ENCODE results near the gene NEDD8.
A peak's percentile ranks its signal among the peaks of the same experiment; 100 is the strongest.

The NEDD8 gene

DNA sequence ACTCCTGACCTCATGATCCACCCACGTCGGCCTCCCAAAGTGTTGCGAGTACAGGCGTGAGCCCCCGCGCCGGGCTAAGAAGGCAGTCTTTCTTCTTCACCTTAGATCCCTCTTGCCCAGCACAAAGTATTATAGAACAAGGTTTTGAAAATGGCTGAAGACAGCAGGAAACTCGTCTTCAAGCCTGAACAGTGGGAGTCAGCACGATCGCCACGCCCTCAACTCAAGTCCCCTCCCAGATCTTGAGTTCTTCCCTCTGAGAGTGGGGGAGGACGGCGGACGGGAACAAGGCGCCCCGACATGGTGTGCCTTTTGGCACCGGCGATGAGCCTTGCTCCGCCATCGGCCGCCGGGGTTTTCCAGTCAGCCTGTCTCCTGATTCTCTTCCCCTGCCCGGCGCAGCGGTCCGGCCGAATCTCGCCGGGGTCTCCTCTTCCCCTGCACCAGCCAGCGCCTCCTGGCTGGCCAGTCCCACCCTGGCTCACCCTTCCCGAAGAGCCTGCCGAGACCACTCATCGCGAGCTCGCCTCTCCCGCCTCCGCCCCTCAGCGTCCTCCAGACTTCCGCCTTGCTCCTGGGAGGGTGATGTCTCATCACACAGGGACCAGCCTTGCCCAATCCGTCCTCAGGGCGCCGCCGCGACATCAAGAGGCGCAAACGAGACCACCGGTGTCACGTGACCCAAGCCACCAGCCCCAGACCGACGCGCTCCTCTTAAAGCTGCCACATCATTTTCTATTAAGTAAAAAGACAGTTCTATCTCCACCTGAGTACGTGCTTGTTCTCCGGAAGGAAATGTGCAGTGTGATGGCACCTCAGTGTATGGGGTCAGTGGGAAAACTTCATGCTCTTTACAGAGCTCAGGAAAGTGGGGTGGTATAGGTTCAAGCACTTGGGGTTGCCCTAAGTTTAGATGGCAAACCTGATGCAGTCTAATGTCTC lies 19.0 kb downstream of the NEDD8 start, which contains the start of gene CHMP4A:
Gene CHMP4A (minus strand): TSS at position 565 of the 942 bp plus-strand sequence. CDS start 49 bp downstream, at position 516.
- peak; percentile 96 for DNase-seq (ENCODE audit: extremely low spot score)
- POLR2A ChIA-PET: interaction anchor here (0.7 to 3.0 kb wide), 28 partner anchors 10 to 229 kb away, joined by 3 to 33 read pairs (median 4); partner anchors contain the start of genes CBLN3, DCAF11, EMC9 and GMPR2
- TF ChIP-seq HDGF (IDR thresholded peaks at IDR 0.05; ENCODE audit: borderline replicate concordance) (no peak), SP1 (IDR thresholded peaks at IDR 0.05) (no peak), FOXM1 (IDR thresholded peaks at IDR 0.05; ENCODE audit: borderline replicate concordance) (no peak), TARDBP (IDR thresholded peaks at IDR 0.05) (no peak), ZNF384 (IDR thresholded peaks at IDR 0.05) (no peak), SUZ12 (IDR thresholded peaks at IDR 0.05) (no peak), FOXA1 (IDR thresholded peaks at IDR 0.05) (no peak), L3MBTL2 (conservative IDR thresholded peaks at IDR 0.05) (peak; percentile 49), ARNT (IDR thresholded peaks at IDR 0.05) (no peak), CTBP1 (IDR thresholded peaks at IDR 0.05; ENCODE audit: borderline replicate concordance) (no peak), BHLHE40 (IDR thresholded peaks at IDR 0.05; ENCODE audit: borderline replicate concordance) (no peak), FOXK2 (IDR thresholded peaks at IDR 0.05) (no peak), NFRKB (IDR thresholded peaks at IDR 0.05) (peak; percentile 35; the same call in 1 of the 2 replicates), LEF1 (IDR thresholded peaks at IDR 0.05; ENCODE audit: borderline replicate concordance) (no peak), ELF4 (IDR thresholded peaks at IDR 0.05) (peak; percentile 88)
- TF ChIP-seq, protein P1, sequence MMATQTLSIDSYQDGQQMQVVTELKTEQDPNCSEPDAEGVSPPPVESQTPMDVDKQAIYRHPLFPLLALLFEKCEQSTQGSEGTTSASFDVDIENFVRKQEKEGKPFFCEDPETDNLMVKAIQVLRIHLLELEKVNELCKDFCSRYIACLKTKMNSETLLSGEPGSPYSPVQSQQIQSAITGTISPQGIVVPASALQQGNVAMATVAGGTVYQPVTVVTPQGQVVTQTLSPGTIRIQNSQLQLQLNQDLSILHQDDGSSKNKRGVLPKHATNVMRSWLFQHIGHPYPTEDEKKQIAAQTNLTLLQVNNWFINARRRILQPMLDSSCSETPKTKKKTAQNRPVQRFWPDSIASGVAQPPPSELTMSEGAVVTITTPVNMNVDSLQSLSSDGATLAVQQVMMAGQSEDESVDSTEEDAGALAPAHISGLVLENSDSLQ (IDR thresholded peaks at IDR 0.05): peak; percentile 68; the same call in 1 of the 2 replicates
- CTCF ChIA-PET: interaction anchor here (0.8 to 1.0 kb wide), 4 partner anchors 24 to 121 kb away, joined by 3 to 5 read pairs (median 4); partner anchors contain the start of gene IPO4

- no peak for DNase-seq (ENCODE audit: extremely low spot score)
- CTCF ChIA-PET: no interaction called here
- POLR2A ChIA-PET: interaction anchor here (1.4 to 2.3 kb wide), 2 partner anchors 16 to 157 kb away, joined by 3 to 11 read pairs; partner anchors contain the start of gene TM9SF1
- TF ChIP-seq FOXK2 (IDR thresholded peaks at IDR 0.05): no peak
- no peak for TF ChIP-seq ZNF384 (IDR thresholded peaks at IDR 0.05)
- TF ChIP-seq L3MBTL2 (conservative IDR thresholded peaks at IDR 0.05): no peak
- TF ChIP-seq NFRKB (IDR thresholded peaks at IDR 0.05): no peak
- TF ChIP-seq FOXA1 (IDR thresholded peaks at IDR 0.05): no peak
- TF ChIP-seq SP1 (IDR thresholded peaks at IDR 0.05): no peak
- no peak for TF ChIP-seq HDGF (IDR thresholded peaks at IDR 0.05; ENCODE audit: borderline replicate concordance)
Measured at GRCh38 chr14:24211311-24211710, 20.9 kb downstream of the NEDD8 start.

DNA sequence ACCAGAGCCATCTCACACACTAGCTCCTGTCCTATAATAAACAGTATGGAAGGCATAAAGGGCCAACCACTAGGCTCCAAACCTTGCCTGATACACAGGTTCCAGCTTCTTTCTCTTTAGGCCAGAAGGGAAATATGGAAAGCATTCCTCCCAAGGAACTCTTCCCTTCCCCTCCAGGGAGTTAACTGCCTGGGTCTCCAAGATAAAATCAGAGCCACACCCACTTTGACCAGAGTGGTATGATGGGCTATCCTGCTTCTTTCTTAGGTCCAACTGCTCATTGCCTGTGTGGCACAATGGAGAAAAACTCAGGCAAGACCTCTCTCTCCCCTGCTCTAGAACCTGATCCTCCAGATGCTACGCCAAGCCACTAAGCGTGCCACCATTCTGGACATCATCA lies 24.5 kb downstream of the NEDD8 start:
- POLR2A ChIA-PET: interaction anchor here (0.6 to 1.9 kb wide), 4 partner anchors 8 to 13 kb away, joined by 3 to 8 read pairs (median 8); partner anchors contain the start of genes MDP1 and TM9SF1
- CTCF ChIA-PET: interaction anchor here (0.6 kb wide), 1 partner anchor 81 kb away, joined by 3 read pairs; no protein-coding TSS in a partner anchor
- no peak for TF ChIP-seq FOXM1 (IDR thresholded peaks at IDR 0.05; ENCODE audit: borderline replicate concordance)
- DNase-seq (ENCODE audit: extremely low spot score): no peak

GRCh38 chr14:24207104-24207551 lies 25.0 kb downstream of the NEDD8 start:
- no peak for DNase-seq (ENCODE audit: extremely low spot score)
- TF ChIP-seq FOXM1 (IDR thresholded peaks at IDR 0.05; ENCODE audit: borderline replicate concordance) (no peak), ARNT (IDR thresholded peaks at IDR 0.05) (no peak), SUZ12 (IDR thresholded peaks at IDR 0.05) (no peak), ZNF384 (IDR thresholded peaks at IDR 0.05) (no peak), NFRKB (IDR thresholded peaks at IDR 0.05) (no peak), ELF4 (IDR thresholded peaks at IDR 0.05) (no peak), FOXA1 (IDR thresholded peaks at IDR 0.05) (no peak), SP1 (IDR thresholded peaks at IDR 0.05) (no peak), CTBP1 (IDR thresholded peaks at IDR 0.05; ENCODE audit: borderline replicate concordance) (no peak), LEF1 (IDR thresholded peaks at IDR 0.05; ENCODE audit: borderline replicate concordance) (no peak), FOXK2 (IDR thresholded peaks at IDR 0.05) (no peak), HDGF (IDR thresholded peaks at IDR 0.05; ENCODE audit: borderline replicate concordance) (no peak), BHLHE40 (IDR thresholded peaks at IDR 0.05; ENCODE audit: borderline replicate concordance) (no peak), L3MBTL2 (conservative IDR thresholded peaks at IDR 0.05) (no peak), TARDBP (IDR thresholded peaks at IDR 0.05) (no peak)
- TF ChIP-seq, protein P1 (IDR thresholded peaks at IDR 0.05): no peak
- ChIA-PET POLR2A (interaction anchor here (0.6 to 1.6 kb wide), 3 partner anchors 9 to 13 kb away, joined by 3 to 8 read pairs (median 7); partner anchors contain the start of genes MDP1 and TM9SF1), CTCF (interaction anchor here (0.6 kb wide), 1 partner anchor 81 kb away, joined by 3 read pairs; no protein-coding TSS in a partner anchor)

GRCh38 chr14:24206260-24207103 lies 25.7 kb downstream of the NEDD8 start:
- POLR2A ChIA-PET: interaction anchor here (0.9 to 1.6 kb wide), 2 partner anchors 9 to 11 kb away, joined by 7 to 8 read pairs; partner anchors contain the start of genes MDP1 and TM9SF1
- CTCF ChIA-PET: interaction anchor here (0.5 kb wide), 1 partner anchor 9 kb away, joined by 4 read pairs; no protein-coding TSS in a partner anchor
- no peak for DNase-seq (ENCODE audit: extremely low spot score)
- TF ChIP-seq L3MBTL2 (conservative IDR thresholded peaks at IDR 0.05): no peak
- no peak for TF ChIP-seq ARNT (IDR thresholded peaks at IDR 0.05)
- TF ChIP-seq, protein P1 (IDR thresholded peaks at IDR 0.05): no peak
- TF ChIP-seq FOXM1 (IDR thresholded peaks at IDR 0.05; ENCODE audit: borderline replicate concordance): no peak
- no peak for TF ChIP-seq ZNF384 (IDR thresholded peaks at IDR 0.05)
- TF ChIP-seq BHLHE40 (IDR thresholded peaks at IDR 0.05; ENCODE audit: borderline replicate concordance): no peak
- no peak for TF ChIP-seq CTBP1 (IDR thresholded peaks at IDR 0.05; ENCODE audit: borderline replicate concordance)
- no peak for TF ChIP-seq FOXK2 (IDR thresholded peaks at IDR 0.05)
- no peak for TF ChIP-seq HDGF (IDR thresholded peaks at IDR 0.05; ENCODE audit: borderline replicate concordance)
- TF ChIP-seq FOXA1 (IDR thresholded peaks at IDR 0.05): no peak
- no peak for TF ChIP-seq LEF1 (IDR thresholded peaks at IDR 0.05; ENCODE audit: borderline replicate concordance)
- TF ChIP-seq SP1 (IDR thresholded peaks at IDR 0.05): no peak
- no peak for TF ChIP-seq TARDBP (IDR thresholded peaks at IDR 0.05)
- no peak for TF ChIP-seq SUZ12 (IDR thresholded peaks at IDR 0.05)
- no peak for TF ChIP-seq NFRKB (IDR thresholded peaks at IDR 0.05)
- TF ChIP-seq ELF4 (IDR thresholded peaks at IDR 0.05): no peak
